ENCODE measurements around the gene SORCS3. TPM values are rescaled to one million over a fixed set of nuclear protein-coding genes. Genes with fewer than 3 reads are reported as not detected.

The SORCS3 gene
- total RNA-seq, 1 donor from 2014 or later, result 2.0 TPM

DNA sequence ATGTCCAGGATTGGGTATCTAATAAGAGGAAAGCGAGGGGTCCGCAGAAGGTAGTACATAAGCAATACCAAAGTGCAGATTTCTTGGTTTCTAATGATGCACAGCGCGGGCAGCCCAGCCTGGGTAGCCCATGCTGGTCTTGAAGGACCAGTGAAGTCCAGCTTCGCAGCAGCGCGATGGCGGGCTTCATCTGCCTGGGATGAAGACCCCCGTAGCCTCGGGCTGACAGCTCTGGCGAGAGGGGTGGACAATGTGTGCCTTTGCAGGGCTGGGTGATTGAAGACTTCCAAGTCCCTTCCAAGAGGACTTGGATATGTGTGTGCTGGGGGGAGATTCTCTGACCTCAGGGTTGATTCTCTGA, 2.2 kb downstream of the SORCS3 start:
- TF ChIP-seq, protein P1, sequence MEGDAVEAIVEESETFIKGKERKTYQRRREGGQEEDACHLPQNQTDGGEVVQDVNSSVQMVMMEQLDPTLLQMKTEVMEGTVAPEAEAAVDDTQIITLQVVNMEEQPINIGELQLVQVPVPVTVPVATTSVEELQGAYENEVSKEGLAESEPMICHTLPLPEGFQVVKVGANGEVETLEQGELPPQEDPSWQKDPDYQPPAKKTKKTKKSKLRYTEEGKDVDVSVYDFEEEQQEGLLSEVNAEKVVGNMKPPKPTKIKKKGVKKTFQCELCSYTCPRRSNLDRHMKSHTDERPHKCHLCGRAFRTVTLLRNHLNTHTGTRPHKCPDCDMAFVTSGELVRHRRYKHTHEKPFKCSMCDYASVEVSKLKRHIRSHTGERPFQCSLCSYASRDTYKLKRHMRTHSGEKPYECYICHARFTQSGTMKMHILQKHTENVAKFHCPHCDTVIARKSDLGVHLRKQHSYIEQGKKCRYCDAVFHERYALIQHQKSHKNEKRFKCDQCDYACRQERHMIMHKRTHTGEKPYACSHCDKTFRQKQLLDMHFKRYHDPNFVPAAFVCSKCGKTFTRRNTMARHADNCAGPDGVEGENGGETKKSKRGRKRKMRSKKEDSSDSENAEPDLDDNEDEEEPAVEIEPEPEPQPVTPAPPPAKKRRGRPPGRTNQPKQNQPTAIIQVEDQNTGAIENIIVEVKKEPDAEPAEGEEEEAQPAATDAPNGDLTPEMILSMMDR (IDR thresholded peaks at IDR 0.05; ENCODE audit: partially characterized antibody, unreplicated experiment), result no peak
- Mint-ChIP-seq H3K27ac (ENCODE audit: unreplicated experiment) (no peak overlapping the region), H3K4me1 (ENCODE audit: low read depth, unreplicated experiment) (peaks cover 4% of the 10 kb centered on the region), H3K9me3 (ENCODE audit: unreplicated experiment) (peaks cover 4% of the 10 kb centered on the region), H3K4me3 (ENCODE audit: unreplicated experiment) (peak overlapping the region; percentile 58), H3K27me3 (ENCODE audit: unreplicated experiment) (peaks cover 21% of the 10 kb centered on the region), H3K36me3 (ENCODE audit: unreplicated experiment) (peaks cover 7% of the 10 kb centered on the region)
- no peak for DNase-seq

DNA sequence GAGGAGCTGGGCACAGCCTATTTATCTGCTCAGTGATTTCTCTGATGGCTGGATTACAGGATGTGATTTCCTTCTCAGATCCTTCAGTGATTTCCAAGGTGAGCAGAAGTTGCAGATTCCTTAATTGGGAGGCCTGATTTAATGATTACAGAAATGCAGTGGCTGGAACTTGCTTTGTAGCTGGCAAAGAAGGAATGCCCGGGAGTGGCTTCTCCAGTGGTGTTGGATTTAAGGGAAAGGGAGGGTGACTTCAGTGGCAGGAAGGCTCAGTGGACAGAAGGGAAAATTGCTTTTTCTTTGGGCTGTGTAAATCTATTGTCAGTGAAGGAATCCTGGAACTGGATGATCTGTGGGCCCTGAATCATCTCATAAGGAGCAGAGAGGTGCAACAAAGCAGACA, 5.1 kb downstream of the SORCS3 start:
- Mint-ChIP-seq H3K36me3 (ENCODE audit: unreplicated experiment) (peaks cover 6% of the 10 kb centered on the region), H3K27ac (ENCODE audit: unreplicated experiment) (no peak overlapping the region), H3K4me1 (ENCODE audit: low read depth, unreplicated experiment) (no peaks in the 10 kb centered on the region), H3K9me3 (ENCODE audit: unreplicated experiment) (no peaks in the 10 kb centered on the region), H3K27me3 (ENCODE audit: unreplicated experiment) (peaks cover 11% of the 10 kb centered on the region), H3K4me3 (ENCODE audit: unreplicated experiment) (no peak overlapping the region)
- TF ChIP-seq, protein P1 (IDR thresholded peaks at IDR 0.05; ENCODE audit: partially characterized antibody, unreplicated experiment), result no peak
- no peak for DNase-seq

- Mint-ChIP-seq H3K27me3 (ENCODE audit: unreplicated experiment) (peaks cover 5% of the 10 kb centered on the region), H3K4me1 (ENCODE audit: low read depth, unreplicated experiment) (no peaks in the 10 kb centered on the region), H3K36me3 (ENCODE audit: unreplicated experiment) (peaks cover 6% of the 10 kb centered on the region), H3K4me3 (ENCODE audit: unreplicated experiment) (no peak overlapping the region), H3K27ac (ENCODE audit: unreplicated experiment) (no peak overlapping the region), H3K9me3 (ENCODE audit: unreplicated experiment) (no peaks in the 10 kb centered on the region)
- DNase-seq, result no peak
- TF ChIP-seq, protein P1 (IDR thresholded peaks at IDR 0.05; ENCODE audit: partially characterized antibody, unreplicated experiment), result no peak
Measured at GRCh38 chr10:104648421-104648820, 7.3 kb downstream of the SORCS3 start.

- no peak for DNase-seq
- Mint-ChIP-seq H3K9me3 (ENCODE audit: unreplicated experiment) (no peaks in the 10 kb centered on the region), H3K27me3 (ENCODE audit: unreplicated experiment) (peaks cover 1% of the 10 kb centered on the region), H3K27ac (ENCODE audit: unreplicated experiment) (no peak overlapping the region), H3K4me1 (ENCODE audit: low read depth, unreplicated experiment) (no peaks in the 10 kb centered on the region), H3K36me3 (ENCODE audit: unreplicated experiment) (no peaks in the 10 kb centered on the region), H3K4me3 (ENCODE audit: unreplicated experiment) (no peak overlapping the region)
- TF ChIP-seq, protein P1 (IDR thresholded peaks at IDR 0.05; ENCODE audit: partially characterized antibody, unreplicated experiment), result no peak
Measured at GRCh38 chr10:104650072-104650471, 9.0 kb downstream of the SORCS3 start.

DNA sequence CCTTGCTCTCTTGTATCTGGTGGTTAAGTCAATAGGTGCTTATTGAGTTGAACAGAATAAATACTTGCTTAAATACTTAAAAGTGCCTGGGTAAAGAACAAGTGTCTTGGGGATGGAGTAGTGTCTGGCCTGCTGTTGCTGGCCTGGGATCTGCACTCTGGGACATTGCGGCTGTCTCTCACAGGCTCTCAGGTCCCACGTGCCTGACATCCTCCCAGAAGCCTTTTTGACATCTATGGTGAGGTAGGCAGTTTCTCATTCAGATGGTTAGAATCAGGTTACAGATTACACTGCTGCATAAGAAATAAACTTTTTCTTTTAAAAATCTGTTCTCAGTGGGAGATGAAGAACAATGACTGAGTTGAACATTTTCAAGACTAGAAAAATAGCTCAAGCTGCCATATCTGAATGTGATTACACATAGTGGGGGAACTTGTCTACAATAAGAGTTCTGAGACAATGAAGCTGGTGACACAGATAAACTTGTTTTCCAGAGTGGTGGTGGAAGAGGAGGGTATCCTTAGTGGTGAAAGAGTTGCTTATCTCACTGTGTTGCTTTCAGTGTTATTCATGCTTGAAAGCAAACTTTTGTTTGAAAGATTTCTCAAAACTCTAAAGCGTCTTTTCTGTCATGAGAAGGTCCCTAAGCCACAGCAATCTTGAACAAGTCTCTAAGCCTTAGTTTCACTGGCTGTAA, 9.7 kb downstream of the SORCS3 start:
- Mint-ChIP-seq H3K27ac (ENCODE audit: unreplicated experiment) (no peak overlapping the region), H3K9me3 (ENCODE audit: unreplicated experiment) (no peaks in the 10 kb centered on the region)
- no peak for DNase-seq

More for the DNA sequence above, 9.7 kb downstream of the SORCS3 start:
- no peaks in the 10 kb centered on the region for H3K36me3 Mint-ChIP-seq (ENCODE audit: unreplicated experiment)
- TF ChIP-seq, protein P1 (IDR thresholded peaks at IDR 0.05; ENCODE audit: partially characterized antibody, unreplicated experiment), result no peak
- H3K27me3 Mint-ChIP-seq (ENCODE audit: unreplicated experiment), result no peaks in the 10 kb centered on the region
- H3K4me1 Mint-ChIP-seq (ENCODE audit: low read depth, unreplicated experiment), result no peaks in the 10 kb centered on the region
- no peak overlapping the region for H3K4me3 Mint-ChIP-seq (ENCODE audit: unreplicated experiment)
